GM12878 (cell line): ENCODE data around the gene BCS1L.

Source experiments
- TCF7 ChIP-seq: IDR thresholded peaks from 2 replicates; pipeline ENCODE4 v1.6.1; 2014; ENCODE audit warnings: antibody characterized with exemption, borderline replicate concordance
- TF ChIP-seq, protein P1 (sequence below), 3 experiments: IDR thresholded peaks in 2 of 3; conservative IDR thresholded peaks in 1 of 3; 2 replicates each; pipeline ENCODE4 v1.5.1; 2011; ENCODE audit warnings: low read depth in 3 of 3, low read length in 3 of 3, mild to moderate bottlenecking in 3 of 3, control low read depth in 2 of 3, moderate library complexity in 2 of 3, inconsistent platforms in 1 of 3, mixed read lengths in 1 of 3; ENCODE audit not compliant: control insufficient read depth in 2 of 3, insufficient read depth in 1 of 3; ENCODE audit errors: extremely low read depth in 1 of 3

DNA sequence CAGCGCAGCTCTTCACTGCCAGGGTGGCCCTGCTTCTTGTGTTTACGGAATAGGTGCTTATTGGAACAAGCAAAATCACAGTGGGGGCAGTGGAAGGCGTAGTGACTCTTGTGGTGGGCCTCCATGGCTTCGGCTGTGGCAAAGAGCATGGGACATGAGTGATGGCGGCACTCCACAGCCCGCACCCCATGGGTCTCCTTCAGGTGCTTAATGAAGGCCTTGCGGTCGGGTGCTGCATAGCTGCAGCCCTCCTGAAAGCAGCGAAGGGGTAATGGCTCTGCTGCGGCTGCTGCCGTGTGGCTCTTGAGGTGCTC, 10.7 kb upstream of the BCS1L start:
- TF ChIP-seq, protein P1, sequence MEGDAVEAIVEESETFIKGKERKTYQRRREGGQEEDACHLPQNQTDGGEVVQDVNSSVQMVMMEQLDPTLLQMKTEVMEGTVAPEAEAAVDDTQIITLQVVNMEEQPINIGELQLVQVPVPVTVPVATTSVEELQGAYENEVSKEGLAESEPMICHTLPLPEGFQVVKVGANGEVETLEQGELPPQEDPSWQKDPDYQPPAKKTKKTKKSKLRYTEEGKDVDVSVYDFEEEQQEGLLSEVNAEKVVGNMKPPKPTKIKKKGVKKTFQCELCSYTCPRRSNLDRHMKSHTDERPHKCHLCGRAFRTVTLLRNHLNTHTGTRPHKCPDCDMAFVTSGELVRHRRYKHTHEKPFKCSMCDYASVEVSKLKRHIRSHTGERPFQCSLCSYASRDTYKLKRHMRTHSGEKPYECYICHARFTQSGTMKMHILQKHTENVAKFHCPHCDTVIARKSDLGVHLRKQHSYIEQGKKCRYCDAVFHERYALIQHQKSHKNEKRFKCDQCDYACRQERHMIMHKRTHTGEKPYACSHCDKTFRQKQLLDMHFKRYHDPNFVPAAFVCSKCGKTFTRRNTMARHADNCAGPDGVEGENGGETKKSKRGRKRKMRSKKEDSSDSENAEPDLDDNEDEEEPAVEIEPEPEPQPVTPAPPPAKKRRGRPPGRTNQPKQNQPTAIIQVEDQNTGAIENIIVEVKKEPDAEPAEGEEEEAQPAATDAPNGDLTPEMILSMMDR (IDR thresholded peaks at IDR 0.05 in 2 of 3, conservative IDR thresholded peaks at IDR 0.05 in 1 of 3; ENCODE audit: control insufficient read depth in 2 of 3, extremely low read depth in 1 of 3, insufficient read depth in 1 of 3, low read depth in 3 of 3, low read length in 3 of 3) = no peak
- TF ChIP-seq TCF7 = no peak
